ENCODE measurements around the gene EGFR.
"Not testable (repeated sequence)": the region's sequence is repeated elsewhere in the genome, so short reads cannot be mapped to it uniquely, and the experiment has no call there.

The EGFR gene

DNA sequence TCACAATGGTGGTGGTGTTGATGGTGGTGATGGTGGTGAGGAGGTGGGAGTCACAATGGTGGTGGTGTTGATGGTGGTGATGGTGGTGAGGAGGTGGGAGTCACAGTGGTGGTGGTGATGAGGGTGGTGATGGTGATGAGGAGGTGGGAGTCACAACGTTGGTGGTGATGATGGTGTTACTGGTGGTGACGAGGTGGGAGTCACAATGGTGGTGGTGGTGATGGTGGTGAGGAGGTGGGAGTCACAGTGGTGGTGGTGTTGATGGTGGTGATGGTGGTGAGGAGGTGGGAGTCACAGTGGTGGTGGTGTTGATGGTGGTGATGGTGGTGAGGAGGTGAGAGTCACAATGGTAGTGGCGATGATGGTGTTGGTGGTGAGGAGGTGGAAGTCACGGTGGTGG is 148.5 kb downstream of the EGFR start:
- not testable (repeated sequence) for DNase-seq (ENCODE audit: low read depth in 2 of 2)

GRCh38 chr7:55170335-55171069 is 151.7 kb downstream of the EGFR start:
- DNase-seq (ENCODE audit: low read depth in 2 of 2): no peak

DNA sequence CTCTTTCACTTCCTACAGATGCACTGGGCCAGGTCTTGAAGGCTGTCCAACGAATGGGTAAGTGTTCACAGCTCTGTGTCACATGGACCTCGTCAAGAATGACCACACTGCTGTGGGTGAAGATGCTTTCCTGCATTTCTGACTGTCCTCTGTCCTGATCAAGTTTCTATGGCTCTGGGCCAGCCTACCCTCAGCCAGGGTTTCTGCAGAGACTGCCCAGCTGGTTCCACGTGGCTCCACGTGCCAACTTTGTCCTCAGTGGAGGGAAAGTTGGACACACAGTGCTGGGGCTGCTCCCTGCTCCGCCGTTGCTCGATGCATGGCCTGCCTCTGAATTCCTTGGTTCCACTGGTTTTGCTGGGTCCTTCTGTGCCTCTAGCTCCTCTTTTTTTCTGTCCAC is 152.3 kb downstream of the EGFR start:
- DNase-seq (ENCODE audit: low read depth in 2 of 2): no peak

DNA sequence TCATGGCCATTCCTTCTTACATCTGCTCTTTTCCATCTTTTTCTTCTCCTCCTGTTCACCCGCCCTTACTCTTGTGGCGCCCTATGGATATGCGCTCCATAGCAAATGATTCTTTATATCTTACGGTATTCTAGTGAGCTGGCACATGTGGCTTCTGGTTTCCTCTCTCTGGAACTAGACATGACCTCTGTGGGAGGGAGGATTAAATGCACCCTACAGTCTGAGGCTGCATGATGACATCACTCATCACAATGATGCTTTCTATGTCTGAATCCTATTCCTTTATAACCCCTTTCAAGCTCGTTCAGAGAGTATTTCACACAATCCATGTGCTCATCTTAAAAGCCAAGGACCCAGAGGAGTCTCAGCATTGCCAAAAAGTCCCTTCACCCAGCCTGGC is 153.3 kb downstream of the EGFR start:
- DNase-seq (ENCODE audit: low read depth in 2 of 2): no peak

DNA sequence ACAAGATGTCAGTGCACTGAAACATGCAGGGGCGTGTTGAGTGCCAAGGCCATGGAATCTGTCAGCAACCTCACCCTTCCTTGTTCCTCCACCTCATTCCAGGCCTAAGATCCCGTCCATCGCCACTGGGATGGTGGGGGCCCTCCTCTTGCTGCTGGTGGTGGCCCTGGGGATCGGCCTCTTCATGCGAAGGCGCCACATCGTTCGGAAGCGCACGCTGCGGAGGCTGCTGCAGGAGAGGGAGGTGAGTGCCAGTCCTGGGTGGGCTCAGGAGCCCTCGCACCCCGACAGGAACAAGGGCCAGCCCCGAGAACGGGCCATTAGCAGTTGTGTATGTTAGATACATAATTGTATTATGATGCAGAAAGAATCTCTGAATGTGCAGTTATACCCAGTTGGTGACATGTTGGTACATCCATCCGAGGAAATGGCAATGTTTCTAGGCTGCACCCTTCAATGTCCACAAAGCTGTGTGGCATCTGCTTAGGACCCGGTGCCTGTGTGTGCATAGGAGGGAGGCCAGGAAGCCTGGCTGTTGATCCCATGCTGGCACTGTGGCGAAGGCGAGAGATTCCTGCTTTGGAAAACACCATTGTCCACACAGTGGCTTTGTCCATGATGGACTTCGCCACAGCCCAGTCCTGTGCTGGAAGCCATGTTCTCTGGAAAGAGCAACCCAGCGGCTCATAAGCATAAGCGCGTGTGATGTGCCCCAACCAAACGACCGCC is 154.2 kb downstream of the EGFR start:
- no peak for DNase-seq (ENCODE audit: low read depth in 2 of 2)

GRCh38 chr7:55173671-55174070 is 154.9 kb downstream of the EGFR start:
- no peak for DNase-seq (ENCODE audit: low read depth in 2 of 2)

DNA sequence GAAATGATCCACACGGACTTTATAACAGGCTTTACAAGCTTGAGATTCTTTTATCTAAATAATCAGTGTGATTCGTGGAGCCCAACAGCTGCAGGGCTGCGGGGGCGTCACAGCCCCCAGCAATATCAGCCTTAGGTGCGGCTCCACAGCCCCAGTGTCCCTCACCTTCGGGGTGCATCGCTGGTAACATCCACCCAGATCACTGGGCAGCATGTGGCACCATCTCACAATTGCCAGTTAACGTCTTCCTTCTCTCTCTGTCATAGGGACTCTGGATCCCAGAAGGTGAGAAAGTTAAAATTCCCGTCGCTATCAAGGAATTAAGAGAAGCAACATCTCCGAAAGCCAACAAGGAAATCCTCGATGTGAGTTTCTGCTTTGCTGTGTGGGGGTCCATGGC is 155.6 kb downstream of the EGFR start:
- DNase-seq (ENCODE audit: low read depth in 2 of 2): no peak

- no peak for DNase-seq (ENCODE audit: low read depth in 2 of 2)
Measured at GRCh38 chr7:55174856-55175255, 156.0 kb downstream of the EGFR start.

DNA sequence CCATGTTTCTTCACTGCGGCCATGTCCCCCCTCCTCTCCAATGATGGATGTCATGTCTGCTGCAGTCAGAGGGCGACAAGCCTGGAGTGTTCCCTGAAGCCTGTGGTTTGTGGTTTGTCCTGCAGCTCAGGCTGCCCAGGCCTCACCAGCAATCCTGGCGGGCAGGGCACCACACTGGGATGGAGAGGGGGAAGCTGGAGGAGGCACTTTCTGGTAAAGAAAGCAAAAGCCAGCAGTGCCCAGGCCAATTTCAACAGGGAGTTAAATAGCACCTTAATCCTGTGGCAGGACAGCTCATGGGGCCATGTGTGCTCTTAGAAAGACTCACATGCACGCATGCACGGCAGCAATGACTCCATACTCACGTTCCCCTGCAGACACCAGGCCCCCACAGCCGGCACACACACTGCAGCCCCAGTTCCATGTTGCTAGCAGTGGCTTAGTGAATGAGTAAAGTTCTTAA is 158.3 kb downstream of the EGFR start:
- no peak for DNase-seq (ENCODE audit: low read depth in 2 of 2)

- no peak for DNase-seq (ENCODE audit: low read depth in 2 of 2)
Measured at GRCh38 chr7:55177589-55178261, 158.9 kb downstream of the EGFR start.

GRCh38 chr7:55178292-55178862 is 159.6 kb downstream of the EGFR start:
- DNase-seq (ENCODE audit: low read depth in 2 of 2): no peak

DNA sequence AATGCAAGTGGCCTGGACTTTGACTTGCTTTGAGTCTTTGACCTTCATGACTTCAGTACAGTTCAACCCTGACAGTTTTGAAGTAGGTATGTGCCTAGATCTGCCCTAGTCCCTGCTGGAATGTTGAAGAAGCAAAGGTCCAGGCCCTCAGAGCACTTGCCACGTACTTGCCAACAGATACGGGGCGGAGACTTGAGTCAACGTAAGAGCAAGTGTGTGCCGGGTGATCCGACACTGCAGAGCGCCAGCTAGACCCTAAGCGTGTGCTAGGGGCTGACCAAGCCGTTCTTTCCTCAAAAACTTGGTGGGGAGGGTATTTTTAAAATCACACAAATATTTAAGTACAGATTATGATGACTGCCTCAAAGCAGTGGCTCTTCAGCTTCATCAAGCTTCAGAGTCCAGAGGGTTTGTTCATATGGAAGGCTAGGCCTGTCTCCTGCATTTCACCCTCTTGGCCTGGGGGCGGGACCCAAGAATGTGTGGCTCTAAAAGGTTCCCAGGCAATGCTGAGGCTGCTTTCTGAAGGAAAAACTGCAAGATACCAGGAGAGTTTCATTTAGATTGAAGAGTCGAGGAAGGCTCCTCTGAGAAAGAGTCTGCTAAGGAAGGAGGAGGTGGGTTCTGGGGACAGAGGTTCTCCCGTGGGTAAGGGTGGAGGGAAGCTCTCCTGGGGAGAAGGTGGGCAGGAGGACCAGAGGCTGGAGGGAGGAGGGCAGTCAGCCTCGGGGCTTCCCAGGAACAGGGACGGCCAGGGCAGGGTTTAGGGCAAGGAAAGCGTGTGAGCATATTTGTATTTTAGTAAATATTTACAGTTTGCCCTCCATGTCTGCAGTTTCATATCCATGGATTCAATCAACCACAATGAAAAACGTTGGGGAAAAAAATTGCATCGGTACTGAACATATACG is 160.3 kb downstream of the EGFR start:
- DNase-seq (ENCODE audit: low read depth in 2 of 2): no peak

DNA sequence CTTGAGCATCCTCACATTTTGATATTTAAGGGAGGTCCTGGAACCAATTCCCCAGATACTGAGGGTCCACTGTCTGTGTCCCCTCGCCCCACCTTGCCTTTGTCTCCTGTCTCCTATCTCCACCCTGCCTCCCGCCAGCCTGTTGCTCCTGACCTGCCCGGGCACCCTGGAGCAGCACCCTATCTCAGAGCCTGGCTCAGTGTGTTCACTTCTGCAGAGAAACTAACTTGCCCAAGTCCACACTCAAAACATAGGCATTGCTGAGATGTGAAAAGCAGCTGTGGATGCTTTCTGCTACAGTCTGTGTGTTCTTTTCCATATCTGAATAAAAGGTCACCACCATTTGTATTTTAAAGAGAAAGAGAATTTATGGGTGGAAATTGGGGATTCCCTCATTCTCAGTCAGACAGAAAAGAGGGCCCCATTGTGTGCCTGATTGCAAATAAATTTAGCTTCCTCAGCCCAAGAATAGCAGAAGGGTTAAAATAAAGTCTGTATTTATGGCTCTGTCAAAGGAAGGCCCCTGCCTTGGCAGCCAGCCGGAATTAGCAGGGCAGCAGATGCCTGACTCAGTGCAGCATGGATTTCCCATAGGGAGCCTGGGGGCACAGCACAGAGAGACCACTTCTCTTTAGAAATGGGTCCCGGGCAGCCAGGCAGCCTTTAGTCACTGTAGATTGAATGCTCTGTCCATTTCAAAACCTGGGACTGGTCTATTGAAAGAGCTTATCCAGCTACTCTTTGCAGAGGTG is 161.3 kb downstream of the EGFR start:
- DNase-seq (ENCODE audit: low read depth in 2 of 2): no peak

DNA sequence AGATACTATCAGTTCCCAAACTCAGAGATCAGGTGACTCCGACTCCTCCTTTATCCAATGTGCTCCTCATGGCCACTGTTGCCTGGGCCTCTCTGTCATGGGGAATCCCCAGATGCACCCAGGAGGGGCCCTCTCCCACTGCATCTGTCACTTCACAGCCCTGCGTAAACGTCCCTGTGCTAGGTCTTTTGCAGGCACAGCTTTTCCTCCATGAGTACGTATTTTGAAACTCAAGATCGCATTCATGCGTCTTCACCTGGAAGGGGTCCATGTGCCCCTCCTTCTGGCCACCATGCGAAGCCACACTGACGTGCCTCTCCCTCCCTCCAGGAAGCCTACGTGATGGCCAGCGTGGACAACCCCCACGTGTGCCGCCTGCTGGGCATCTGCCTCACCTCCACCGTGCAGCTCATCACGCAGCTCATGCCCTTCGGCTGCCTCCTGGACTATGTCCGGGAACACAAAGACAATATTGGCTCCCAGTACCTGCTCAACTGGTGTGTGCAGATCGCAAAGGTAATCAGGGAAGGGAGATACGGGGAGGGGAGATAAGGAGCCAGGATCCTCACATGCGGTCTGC is 162.2 kb downstream of the EGFR start:
- no peak for DNase-seq (ENCODE audit: low read depth in 2 of 2)

DNA sequence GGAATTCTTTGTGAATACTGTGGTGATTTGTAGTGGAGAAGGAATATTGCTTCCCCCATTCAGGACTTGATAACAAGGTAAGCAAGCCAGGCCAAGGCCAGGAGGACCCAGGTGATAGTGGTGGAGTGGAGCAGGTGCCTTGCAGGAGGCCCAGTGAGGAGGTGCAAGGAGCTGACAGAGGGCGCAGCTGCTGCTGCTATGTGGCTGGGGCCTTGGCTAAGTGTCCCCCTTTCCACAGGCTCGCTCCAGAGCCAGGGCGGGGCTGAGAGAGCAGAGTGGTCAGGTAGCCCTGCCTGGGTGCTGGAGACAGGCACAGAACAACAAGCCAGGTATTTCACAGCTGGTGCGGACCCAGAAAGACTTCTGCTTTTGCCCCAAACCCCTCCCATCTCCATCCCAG is 162.9 kb downstream of the EGFR start:
- DNase-seq (ENCODE audit: low read depth in 2 of 2): no peak

DNA sequence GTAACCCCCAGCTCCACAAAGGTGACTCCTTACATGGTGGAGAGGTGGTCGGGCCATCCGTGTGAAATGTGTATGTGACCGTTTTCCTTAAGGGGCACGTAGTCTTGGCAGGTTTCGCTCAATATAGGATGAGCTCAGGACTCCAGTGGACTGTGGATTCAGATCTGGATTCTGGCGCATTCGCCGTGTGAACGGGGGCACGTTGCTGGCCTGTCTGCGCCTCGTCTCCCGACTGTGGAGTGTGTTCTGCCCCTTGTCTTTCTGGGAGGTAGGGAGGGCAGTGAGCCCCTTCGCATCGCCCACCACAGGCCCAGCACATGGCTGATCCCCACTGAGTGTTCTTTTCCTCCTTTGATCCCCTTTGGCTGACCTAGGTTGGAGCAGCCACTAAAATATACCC is 165.1 kb downstream of the EGFR start:
- DNase-seq (ENCODE audit: low read depth in 2 of 2): no peak

- DNase-seq (ENCODE audit: low read depth in 2 of 2): no peak
Measured at GRCh38 chr7:55185321-55185802, 166.5 kb downstream of the EGFR start.

- no peak for DNase-seq (ENCODE audit: low read depth in 2 of 2)
Measured at GRCh38 chr7:55185941-55186609, 167.3 kb downstream of the EGFR start.

GRCh38 chr7:55187701-55188491 is 169.1 kb downstream of the EGFR start:
- no peak for DNase-seq (ENCODE audit: low read depth in 2 of 2)

Measured in stimulated activated CD8-positive, alpha-beta memory T cell treated with anti-CD3 and anti-CD28 coated beads, Interleukin-7, amount 100 ng/mL, for 4 hours (primary cell).